ENCODE results near the gene PRDM1.
A peak's percentile ranks its signal among the peaks of the same experiment; 100 is the strongest.

PRDM1 gene

GRCh38 chr6:106116125-106116832 is 30.1 kb downstream of the PRDM1 start:
- DNase-seq (ENCODE audit: low spot score), result no peak

GRCh38 chr6:106117579-106117978 is 31.4 kb downstream of the PRDM1 start:
- no peak for DNase-seq (ENCODE audit: low spot score)

- no peak for DNase-seq (ENCODE audit: low spot score)
These were observed 32.8 kb downstream of the PRDM1 start for GRCh38 chr6:106118835-106119431.

GRCh38 chr6:106119546-106119945 is 33.4 kb downstream of the PRDM1 start:
- DNase-seq (ENCODE audit: low spot score), result no peak

- no peak for DNase-seq (ENCODE audit: low spot score)
These were observed 33.9 kb downstream of the PRDM1 start for GRCh38 chr6:106120006-106120405.

DNA sequence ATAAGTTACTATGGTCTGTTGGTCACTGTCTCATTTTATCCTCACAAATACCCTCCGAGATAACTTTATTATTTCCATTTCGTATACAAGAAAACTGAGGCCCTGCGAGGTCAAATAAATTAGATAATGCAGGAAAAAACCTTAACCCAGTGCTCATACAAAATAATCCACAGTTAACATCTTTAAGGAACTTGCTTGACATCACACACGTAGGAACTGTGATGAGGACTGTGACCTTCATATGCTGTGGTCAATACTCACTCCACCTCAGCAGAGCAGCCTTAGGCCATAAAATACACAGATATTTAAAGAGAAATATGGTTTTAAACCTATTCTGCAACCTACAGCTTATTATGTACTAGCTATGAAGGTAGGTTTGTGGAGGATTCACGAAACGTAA is 34.3 kb downstream of the PRDM1 start:
- no peak for DNase-seq (ENCODE audit: low spot score)

DNA sequence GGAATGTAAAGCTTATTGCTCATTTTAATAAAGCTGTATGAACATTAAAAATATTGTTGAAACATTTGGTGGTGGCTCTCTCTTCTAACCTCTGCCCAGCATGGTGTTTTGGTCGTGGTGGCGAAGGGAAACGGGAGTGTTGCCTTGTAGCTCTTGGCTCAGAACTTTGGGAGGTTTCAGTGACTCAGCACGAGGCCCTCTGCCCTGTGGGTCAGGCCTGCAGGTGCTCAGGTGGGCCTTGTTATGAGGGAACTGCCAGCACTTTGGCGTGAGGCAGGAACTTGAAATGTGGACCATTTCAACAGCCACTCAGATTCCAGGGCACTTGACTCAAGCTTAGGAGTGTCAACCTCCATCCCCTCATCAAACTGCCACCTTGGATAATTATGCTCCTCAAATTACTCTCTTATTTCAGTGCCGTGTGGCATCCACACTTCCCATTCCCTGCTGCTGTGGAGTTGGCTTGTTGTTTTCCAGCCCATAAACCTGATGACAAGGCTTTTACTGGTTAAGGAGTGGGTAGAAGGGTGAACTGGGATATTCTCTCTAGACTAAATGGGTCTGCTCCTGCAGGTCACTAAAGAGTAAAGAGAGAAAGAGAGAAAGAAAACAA is 36.3 kb downstream of the PRDM1 start:
- no peak for DNase-seq (ENCODE audit: low spot score)

GRCh38 chr6:106122938-106123656 is 37.0 kb downstream of the PRDM1 start:
- DNase-seq (ENCODE audit: low spot score), result no peak

- DNase-seq (ENCODE audit: low spot score), result no peak
These were observed 37.9 kb downstream of the PRDM1 start for GRCh38 chr6:106124015-106124414.

- no peak for DNase-seq (ENCODE audit: low spot score)
These were observed 38.6 kb downstream of the PRDM1 start for GRCh38 chr6:106124437-106125430.

GRCh38 chr6:106125925-106126435 is 39.8 kb downstream of the PRDM1 start:
- DNase-seq (ENCODE audit: low spot score), result no peak

- no peak for DNase-seq (ENCODE audit: low spot score)
These were observed 40.3 kb downstream of the PRDM1 start for GRCh38 chr6:106126482-106126881.

DNA sequence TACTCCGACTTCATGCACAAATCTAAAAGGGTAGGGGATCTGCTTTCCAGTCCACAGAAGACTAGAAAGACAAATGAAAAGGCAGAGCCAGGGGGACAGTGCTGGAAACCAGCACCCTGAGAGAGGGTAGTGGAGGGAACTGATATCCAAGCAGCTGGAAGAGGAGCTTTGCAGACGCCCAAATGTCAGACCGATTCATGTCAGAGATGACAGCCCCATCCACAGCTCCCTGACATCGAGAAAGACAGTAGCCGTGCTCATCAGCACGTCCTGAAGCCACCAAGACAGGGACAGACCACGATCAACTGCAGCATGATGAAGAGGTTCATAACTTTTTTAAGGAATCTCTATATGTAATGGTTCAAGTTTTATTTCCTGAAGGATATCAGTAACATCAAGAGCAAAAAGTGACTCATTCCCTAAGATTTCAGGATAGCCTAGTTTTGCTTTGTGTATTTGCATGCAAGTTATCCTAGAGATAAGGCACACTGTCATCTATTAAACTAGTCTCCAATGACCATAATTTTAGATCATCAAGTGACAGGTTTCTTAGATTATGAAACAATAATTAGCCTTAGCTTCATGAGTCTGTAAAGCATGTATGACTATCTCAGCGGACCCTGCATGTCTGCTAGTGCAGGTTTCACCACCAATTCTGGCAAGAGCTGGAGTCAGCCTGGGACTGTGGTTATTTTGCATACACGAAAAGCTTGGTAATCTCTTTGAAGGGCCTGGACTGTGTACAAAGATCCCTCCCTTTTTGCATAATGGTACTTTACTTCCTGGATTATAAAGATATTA is 43.0 kb downstream of the PRDM1 start:
- DNase-seq (ENCODE audit: low spot score), result no peak

GRCh38 chr6:106132153-106132698 is 46.1 kb downstream of the PRDM1 start:
- no peak for DNase-seq (ENCODE audit: low spot score)

- DNase-seq (ENCODE audit: low spot score), result no peak
These were observed 46.9 kb downstream of the PRDM1 start for GRCh38 chr6:106133040-106133439.

DNA sequence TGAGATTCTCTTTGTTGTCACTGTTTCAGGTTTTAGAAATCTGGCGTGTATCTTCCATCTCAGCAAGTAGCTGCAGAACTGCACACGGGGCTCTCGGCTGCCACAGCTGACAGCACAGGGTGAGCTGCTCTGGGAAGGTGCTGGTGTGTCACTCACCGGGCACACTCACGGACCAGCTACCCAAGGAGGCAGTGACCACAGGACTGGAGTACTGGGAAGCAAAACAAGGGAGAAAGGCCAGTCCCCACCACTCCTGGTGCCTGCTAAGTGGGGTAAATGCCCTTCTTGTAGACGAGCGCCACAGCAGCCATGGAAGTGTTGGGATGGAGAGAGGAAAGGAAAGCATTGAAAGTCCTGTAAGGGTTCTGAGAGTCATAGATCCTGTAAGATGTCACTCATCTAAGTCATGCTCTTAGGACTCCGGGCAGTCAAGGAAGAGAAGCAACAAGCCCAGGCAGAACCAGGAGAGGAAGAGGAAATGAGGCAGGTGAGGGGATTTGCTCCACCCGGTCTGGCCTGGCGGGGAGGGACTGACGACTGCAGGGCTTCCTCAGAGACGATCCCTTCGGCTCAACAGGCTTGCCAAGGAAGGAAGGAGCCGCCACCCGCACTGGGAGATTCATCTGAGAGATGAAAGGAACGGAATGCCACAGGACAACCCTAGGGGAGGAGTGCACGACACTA is 48.1 kb downstream of the PRDM1 start:
- no peak for DNase-seq (ENCODE audit: low spot score)

- DNase-seq (ENCODE audit: low spot score), result peak; percentile 44
These were observed 48.9 kb downstream of the PRDM1 start for GRCh38 chr6:106134906-106135634.

DNA sequence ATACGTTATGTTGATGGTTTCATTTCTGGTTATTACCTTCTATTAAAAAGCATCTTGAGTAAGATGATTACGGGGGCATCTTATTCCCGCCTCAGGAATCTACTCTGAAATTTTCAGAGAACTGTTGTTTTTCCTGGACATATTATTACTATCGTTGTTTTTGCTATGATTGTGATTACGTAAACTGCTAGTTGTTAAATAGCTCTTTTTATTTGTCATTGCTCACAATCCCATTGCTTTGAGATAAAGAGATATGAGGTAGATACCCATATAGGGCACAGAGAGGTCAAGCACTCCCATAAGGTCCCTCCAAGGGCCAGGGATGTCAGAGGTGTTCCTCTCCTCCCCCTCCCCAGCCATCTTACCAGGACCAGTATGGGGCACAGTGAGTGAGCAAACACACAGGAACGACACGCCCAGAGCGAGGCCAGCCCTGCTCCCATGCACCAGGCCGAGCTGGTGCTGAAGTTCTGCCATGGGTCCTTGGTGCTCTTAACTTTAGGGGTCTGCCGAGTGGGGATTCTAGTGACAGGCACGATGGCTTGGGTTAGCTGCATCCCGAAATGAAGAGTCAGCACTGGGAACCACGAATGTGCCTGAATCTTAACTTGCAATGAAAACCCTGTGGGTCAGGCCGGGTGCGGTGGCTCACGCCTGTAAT is 49.9 kb downstream of the PRDM1 start:
- no peak for DNase-seq (ENCODE audit: low spot score)

Data from HuH-7 (cell line).